ENCODE measurements around the gene LGALS3. TPM values are rescaled to one million over a fixed set of nuclear protein-coding genes. Genes with fewer than 3 reads are reported as not detected.

Gene LGALS3
- polyA plus RNA-seq, 4 donors = 17.6 to 28.0 (median 22.0) TPM

GRCh38 chr14:55129428-55130195 is 560 bp downstream of the LGALS3 start:
- DNase-seq (ENCODE audit: low read depth in 4 of 4, low spot score in 3 of 4) = no peak

- DNase-seq (ENCODE audit: low read depth in 4 of 4, low spot score in 3 of 4) = no peak
Observed at GRCh38 chr14:55130196-55130550, 1.1 kb downstream of the LGALS3 start.

- no peak for DNase-seq (ENCODE audit: low read depth in 4 of 4, low spot score in 3 of 4)
Observed at GRCh38 chr14:55131370-55132137, 2.5 kb downstream of the LGALS3 start.

- DNase-seq (ENCODE audit: low read depth in 4 of 4, low spot score in 3 of 4) = no peak
Observed at GRCh38 chr14:55133416-55133815, 4.4 kb downstream of the LGALS3 start.

GRCh38 chr14:55136241-55136640 is 7.2 kb downstream of the LGALS3 start:
- DNase-seq (ENCODE audit: low read depth in 4 of 4, low spot score in 3 of 4) = no peak

- no peak for DNase-seq (ENCODE audit: low read depth in 4 of 4, low spot score in 3 of 4)
Observed at GRCh38 chr14:55136885-55137786, 8.1 kb downstream of the LGALS3 start.

- DNase-seq (ENCODE audit: low read depth in 4 of 4, low spot score in 3 of 4) = no peak
Observed at GRCh38 chr14:55138091-55138490, 9.0 kb downstream of the LGALS3 start.

- DNase-seq (ENCODE audit: low read depth in 4 of 4, low spot score in 3 of 4) = no peak
Observed at GRCh38 chr14:55139141-55139540, 10.1 kb downstream of the LGALS3 start.

- no peak for DNase-seq (ENCODE audit: low read depth in 4 of 4, low spot score in 3 of 4)
Observed at GRCh38 chr14:55139696-55140509, 10.9 kb downstream of the LGALS3 start.

- DNase-seq (ENCODE audit: low read depth in 4 of 4, low spot score in 3 of 4) = no peak
Observed at GRCh38 chr14:55141825-55142224, 12.8 kb downstream of the LGALS3 start.

- no peak for DNase-seq (ENCODE audit: low read depth in 4 of 4, low spot score in 3 of 4)
Observed at GRCh38 chr14:55142466-55142865, 13.4 kb downstream of the LGALS3 start.

- no peak for DNase-seq (ENCODE audit: low read depth in 4 of 4, low spot score in 3 of 4)
Observed at GRCh38 chr14:55146425-55146824, 17.4 kb downstream of the LGALS3 start.

- DNase-seq (ENCODE audit: low read depth in 4 of 4, low spot score in 3 of 4) = no peak
Observed at GRCh38 chr14:55151601-55152000, 22.5 kb downstream of the LGALS3 start.

GRCh38 chr14:55152052-55152753 is 23.2 kb downstream of the LGALS3 start:
- no peak for DNase-seq (ENCODE audit: low read depth in 4 of 4, low spot score in 3 of 4)

GRCh38 chr14:55153951-55154350 is 24.9 kb downstream of the LGALS3 start:
- no peak for DNase-seq (ENCODE audit: low read depth in 4 of 4, low spot score in 3 of 4)

- no peak for DNase-seq (ENCODE audit: low read depth in 4 of 4, low spot score in 3 of 4)
Observed at GRCh38 chr14:55157080-55157479, 28.0 kb downstream of the LGALS3 start.

- no peak for DNase-seq (ENCODE audit: low read depth in 4 of 4, low spot score in 3 of 4)
Observed at GRCh38 chr14:55158412-55158811, 29.4 kb downstream of the LGALS3 start.

GRCh38 chr14:55160989-55161388 is 31.9 kb downstream of the LGALS3 start:
- DNase-seq (ENCODE audit: low read depth in 4 of 4, low spot score in 3 of 4) = peak in 3 of 4 donors; percentile 10 to 22 (median 12)

GRCh38 chr14:55170526-55170925 is 41.5 kb downstream of the LGALS3 start:
- DNase-seq (ENCODE audit: low read depth in 4 of 4, low spot score in 3 of 4) = no peak

GRCh38 chr14:55180006-55180405 is 51.0 kb downstream of the LGALS3 start:
- DNase-seq (ENCODE audit: low read depth in 4 of 4, low spot score in 3 of 4) = no peak

Data from right renal pelvis (tissue), 4 donors.